Spinal cord (tissue), 10 donors: ENCODE data around the gene SERINC4. TPM values are rescaled to one million over a fixed set of nuclear protein-coding genes. Genes with fewer than 3 reads are reported as not detected.

Experiments used
- DNase-seq, 6 donors: peaks; one replicate each; pipeline versions ENCODE4 v3.0.0 to v3.0.0-alpha.2; 2013 to 2015; ENCODE audit warnings: low spot score in 6 of 6, low read depth in 4 of 6
- H3K27ac ChIP-seq: one replicate; pipeline ENCODE4 v1.5.1; 2013; ENCODE audit warnings: low read depth, low read length, control low read depth
- H3K27me3 ChIP-seq: one replicate; pipeline ENCODE4 v1.6.1; 2013; ENCODE audit warnings: low read length; ENCODE audit not compliant: control insufficient read depth, insufficient read depth
- H3K36me3 ChIP-seq: one replicate; pipeline ENCODE4 v1.6.1; 2013; ENCODE audit warnings: low read length; ENCODE audit not compliant: control insufficient read depth, insufficient read depth
- H3K4me1 ChIP-seq: one replicate; pipeline ENCODE4 v1.6.1; 2013; ENCODE audit warnings: low read length; ENCODE audit not compliant: control insufficient read depth, insufficient read depth
- H3K4me3 ChIP-seq: one replicate; pipeline ENCODE4 v1.5.1; 2013; ENCODE audit warnings: low read depth, low read length, control low read depth
- H3K9me3 ChIP-seq: one replicate; pipeline ENCODE4 v1.6.1; 2013; ENCODE audit warnings: low read length; ENCODE audit not compliant: control insufficient read depth, insufficient read depth
- WGBS: methylation state at CpG from one replicate; pipeline ENCODE4 v1.1.5; 2013; ENCODE audit warnings: missing lambda C conversion rate; ENCODE audit not compliant: insufficient coverage; 5-methylcytosine and 5-hydroxymethylcytosine counted together
- polyA plus RNA-seq, 2 donors: library from polyadenylated mRNA; unstranded; fragments of 120-200 nt; gene quantifications; one replicate each; pipeline ENCODE4 v1.2.1, GENCODE V29; 2013; ENCODE audit not compliant: insufficient read length in 2 of 2
- total RNA-seq, 2 donors: library from RNA; depleted of rRNA in 1 of 2; stranded (reverse); fragments of 120-200 nt in 1 of 2; fragments of >200 nt in 1 of 2; gene quantifications; one replicate each; pipeline versions ENCODE4 v1.2.3 to v1.2.4, GENCODE V29; 2013 to 2014
- donor health status: healthy.

The SERINC4 gene
- total and polyA plus RNA-seq, 4 donors: 0.29 to 0.72 TPM; not detected in 2

GRCh38 chr15:43779016-43779415, 21.0 kb downstream of the SERINC4 start:
- Histone ChIP-seq H3K4me1 (peaks cover 23% of the 10 kb centered on the region), H3K36me3 (no peaks in the 10 kb centered on the region), H3K4me3 (no peak overlapping the region), H3K27me3 (no peaks in the 10 kb centered on the region), H3K27ac (no peak overlapping the region), H3K9me3 (no peaks in the 10 kb centered on the region)
- WGBS: 78% methylated on average over 1 of the region's 1 CpG
- no peak for DNase-seq

- Histone ChIP-seq H3K36me3 (peaks cover 9% of the 10 kb centered on the region), H3K4me1 (peaks cover 23% of the 10 kb centered on the region), H3K9me3 (no peaks in the 10 kb centered on the region), H3K4me3 (peak overlapping the region; percentile 76), H3K27me3 (no peaks in the 10 kb centered on the region), H3K27ac (peak overlapping the region; percentile 78)
- peak in 4 of 6 donors; percentile 26 to 82 (median 53) for DNase-seq
- 1% methylated on average over 30 of the region's 31 CpGs for WGBS
Measured at GRCh38 chr15:43777267-43777914, 22.6 kb downstream of the SERINC4 start.

DNA sequence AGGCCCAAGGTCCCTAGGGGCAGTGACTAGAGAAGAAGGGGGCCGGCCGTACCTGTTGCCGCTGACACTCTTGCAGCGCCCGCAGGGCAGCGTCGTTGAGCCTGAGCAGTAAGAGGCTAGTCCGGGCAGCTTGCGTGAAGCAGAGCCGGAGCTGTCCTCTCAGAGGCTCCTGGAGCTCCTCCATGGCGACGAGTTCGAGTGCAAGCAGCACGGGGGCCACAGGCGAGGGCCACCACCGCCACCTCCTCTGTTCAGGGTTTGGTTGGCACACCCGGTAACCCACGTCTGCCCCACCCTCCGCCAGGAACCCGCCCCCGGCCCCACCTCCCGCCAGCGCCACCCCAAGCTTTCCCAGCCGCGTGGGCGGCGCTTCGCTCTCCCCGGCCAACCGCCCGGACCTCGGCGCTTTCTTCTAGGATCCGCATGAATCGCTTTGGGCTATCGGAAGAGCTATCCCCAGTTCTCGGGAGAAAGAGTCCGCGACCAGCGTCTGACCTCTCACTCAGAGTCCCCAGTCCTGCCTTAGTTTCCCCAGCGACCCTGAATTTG, 23.2 kb downstream of the SERINC4 start, which contains the start of gene ELL3:
ELL3 (minus strand) TSS at position 249 of the 549 bp plus-strand sequence; CDS start at position 184, 65 bp downstream.
- Histone ChIP-seq H3K9me3 (no peaks in the 10 kb centered on the region), H3K4me1 (peaks cover 23% of the 10 kb centered on the region), H3K36me3 (peaks cover 9% of the 10 kb centered on the region), H3K4me3 (peak within 1 kb of the TSS; percentile 76), H3K27ac (peak within 1 kb of the TSS; percentile 78), H3K27me3 (no peaks in the 10 kb centered on the region)
- DNase-seq: peak in 3 of 6 donors; percentile 28 to 49 (median 29)
- under 1% methylated on average over 37 of the region's 41 CpGs for WGBS

- H3K9me3 ChIP-seq: no peaks in the 10 kb centered on the region
- peak overlapping the region; percentile 76 for H3K4me3 ChIP-seq
- WGBS: 15% methylated on average over 35 of the region's 35 CpGs
- peaks cover 23% of the 10 kb centered on the region for H3K4me1 ChIP-seq
- no peak overlapping the region for H3K27ac ChIP-seq
- no peaks in the 10 kb centered on the region for H3K27me3 ChIP-seq
- no peak for DNase-seq
- H3K36me3 ChIP-seq: peaks cover 9% of the 10 kb centered on the region
Measured at GRCh38 chr15:43776101-43776717, 23.8 kb downstream of the SERINC4 start.

DNA sequence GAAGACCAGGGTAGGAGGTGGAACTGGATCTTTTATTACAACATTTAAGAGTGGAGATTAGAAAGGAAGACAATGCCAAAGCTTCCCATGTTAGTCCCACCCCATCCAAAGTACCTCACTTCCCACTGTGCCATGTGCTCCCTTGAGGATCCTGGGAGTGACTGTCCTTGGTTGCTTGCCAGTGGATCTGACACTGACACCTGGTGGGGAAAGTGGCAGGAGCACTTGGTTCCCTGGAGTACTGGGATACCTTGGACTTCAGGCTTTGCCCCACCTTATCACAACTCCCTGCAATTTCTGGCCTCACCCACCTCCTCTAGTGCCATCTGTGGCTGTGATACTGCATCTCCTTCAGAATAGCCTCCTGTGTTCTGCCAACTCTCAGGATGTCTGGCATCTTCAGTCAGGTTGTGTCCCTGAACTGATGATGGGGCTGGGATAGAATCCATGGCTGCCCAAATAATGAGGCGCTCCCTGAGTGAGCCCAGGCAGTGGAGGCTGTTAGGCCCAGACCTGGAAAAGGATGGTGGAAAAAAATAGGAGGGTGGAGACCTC, 24.5 kb downstream of the SERINC4 start:
- Histone ChIP-seq H3K4me1 (peaks cover 23% of the 10 kb centered on the region), H3K27ac (no peak overlapping the region), H3K9me3 (no peaks in the 10 kb centered on the region), H3K36me3 (peaks cover 13% of the 10 kb centered on the region), H3K4me3 (no peak overlapping the region), H3K27me3 (no peaks in the 10 kb centered on the region)
- WGBS: no CpG with 5 or more reads among the region's 1 CpG
- DNase-seq: peak in 2 of 6 donors; percentile 36 to 40

GRCh38 chr15:43774062-43774461, 26.0 kb downstream of the SERINC4 start:
- Histone ChIP-seq H3K36me3 (peaks cover 14% of the 10 kb centered on the region), H3K27me3 (no peaks in the 10 kb centered on the region), H3K27ac (no peak overlapping the region), H3K9me3 (no peaks in the 10 kb centered on the region), H3K4me3 (no peak overlapping the region), H3K4me1 (peaks cover 23% of the 10 kb centered on the region)
- no peak for DNase-seq
- WGBS: 76% methylated on average over 4 of the region's 4 CpGs

GRCh38 chr15:43772624-43773023, 27.4 kb downstream of the SERINC4 start:
- no peaks in the 10 kb centered on the region for H3K27me3 ChIP-seq
- no peak overlapping the region for H3K27ac ChIP-seq
- peaks cover 18% of the 10 kb centered on the region for H3K4me1 ChIP-seq
- no peaks in the 10 kb centered on the region for H3K9me3 ChIP-seq
- no peak for DNase-seq
- no peak overlapping the region for H3K4me3 ChIP-seq
- peaks cover 23% of the 10 kb centered on the region for H3K36me3 ChIP-seq

- peaks cover 30% of the 10 kb centered on the region for H3K36me3 ChIP-seq
- peaks cover 10% of the 10 kb centered on the region for H3K4me1 ChIP-seq
- no peak overlapping the region for H3K27ac ChIP-seq
Measured at GRCh38 chr15:43771816-43772215, 28.2 kb downstream of the SERINC4 start.

GRCh38 chr15:43769584-43770228, 30.3 kb downstream of the SERINC4 start:
- WGBS: 80% methylated on average over 1 of the region's 5 CpGs
- Histone ChIP-seq H3K27ac (no peak overlapping the region), H3K36me3 (peaks cover 33% of the 10 kb centered on the region), H3K4me3 (no peak overlapping the region), H3K27me3 (no peaks in the 10 kb centered on the region), H3K4me1 (no peaks in the 10 kb centered on the region), H3K9me3 (no peaks in the 10 kb centered on the region)
- peak in 3 of 6 donors; percentile 29 to 79 (median 71) for DNase-seq

More at GRCh38 chr15:43771816-43772215, 28.2 kb downstream of the SERINC4 start:
- Histone ChIP-seq H3K4me3 (no peak overlapping the region), H3K27me3 (no peaks in the 10 kb centered on the region), H3K9me3 (no peaks in the 10 kb centered on the region)
- 100% methylated on average over 2 of the region's 2 CpGs for WGBS
- DNase-seq: no peak
